K562 (cell line): ENCODE data around the gene TSPAN1. TPM values are rescaled to one million over a fixed set of nuclear protein-coding genes. Genes with fewer than 3 reads are reported as not detected.

ENCODE experiments used
- ATAC-seq: fragments of 200-7000 bp; cut with Tn5 transposase; 3 replicates; pipeline ENCODE4 v1.9.1; 2020; ENCODE audit warnings: moderate library complexity
- BruUV-seq: library from RNA; stranded (reverse); fragments of 400-500 nt; replicated peaks from 2 replicates; lab custom pipeline; 2021; lab: Mats Ljungman, UMichigan
- CTCF ChIA-PET: fragments of 300-600 bp; formaldehyde crosslinking; extraction: SDS; loops from one replicate; lab custom pipeline; 2021; ENCODE audit warnings: low intra/inter-chr PET ratio; lab: Yijun Ruan, JAX
- POLR2A ChIA-PET: fragments of 300-600, 350-650 bp; sonication (Branson Sonifier 250); formaldehyde crosslinking; extraction: SDS; loops from one replicate; lab custom pipeline; 2021; ENCODE audit warnings: antibody characterized with exemption, inconsistent platforms; lab: Yijun Ruan, JAX
- DNase-seq, 4 experiments: peaks; one replicate each; pipeline versions ENCODE4 v3.0.0 to v3.0.0-alpha.2; 2011 to 2018; ENCODE audit warnings: low spot score in 3 of 4, mixed read lengths in 3 of 4; ENCODE audit errors: extremely low read depth in 1 of 4
- FAIRE-seq: peaks from 2 replicates; lab custom pipeline; 2011; peaks lifted over from hg19 to GRCh38; lab: Jason Lieb, UNC
- H2AFZ ChIP-seq: 2 replicates; pipeline ENCODE4 v1.6.0; 2011; ENCODE audit warnings: low read depth, low read length, control low read depth, inconsistent platforms
- H3K27ac ChIP-seq: fragments of 200-600 bp; 3 replicates; pipeline ENCODE4 v1.8.0; 2011; ENCODE audit warnings: low read depth, mild to moderate bottlenecking, control low read depth, inconsistent platforms, low read length, moderate library complexity, mixed read lengths; ENCODE audit errors: extremely low read depth
- H3K27me3 ChIP-seq, 2 experiments: fragments of 300-600 bp in 1 of 2; 2 replicates in 1 of 2; 3 replicates in 1 of 2; pipeline versions ENCODE4 v1.6.0 to v1.8.0; 2011; ENCODE audit warnings: inconsistent platforms in 2 of 2, low read length in 2 of 2, mild to moderate bottlenecking in 1 of 2, mixed read lengths in 1 of 2, moderate library complexity in 1 of 2; ENCODE audit not compliant: control insufficient read depth in 2 of 2, insufficient read depth in 2 of 2
- H3K36me3 ChIP-seq: fragments of 300-600 bp; 3 replicates; pipeline ENCODE4 v1.8.0; 2011; ENCODE audit warnings: mild to moderate bottlenecking, low read length, inconsistent platforms; ENCODE audit not compliant: control insufficient read depth, insufficient read depth
- H3K4me1 ChIP-seq, 2 experiments: fragments of 200-600 bp in 1 of 2; replicated peaks in 1 of 2; 2 replicates in 1 of 2; 3 replicates in 1 of 2; pipeline versions ENCODE4 v1.5.1 to v1.8.0; 2011; ENCODE audit warnings: inconsistent platforms in 2 of 2, low read length in 2 of 2, mild to moderate bottlenecking in 1 of 2, mixed read lengths in 1 of 2, moderate library complexity in 1 of 2; ENCODE audit not compliant: control insufficient read depth in 2 of 2, insufficient read depth in 2 of 2
- H3K4me2 ChIP-seq: 2 replicates; pipeline ENCODE4 v1.6.1; 2011; ENCODE audit warnings: low read length, control low read depth, inconsistent platforms, mixed read lengths; ENCODE audit not compliant: insufficient read depth
- H3K4me3 ChIP-seq: fragments of 200-600 bp; sonication (generic), shearing (Covaris generic); 2 replicates; pipeline ENCODE4 v1.5.1; 2016; ENCODE audit warnings: control low read depth, inconsistent platforms
- H3K79me2 ChIP-seq: fragments of 200-600 bp; 3 replicates; pipeline ENCODE4 v1.8.0; 2011; ENCODE audit warnings: low read length, inconsistent platforms; ENCODE audit not compliant: control insufficient read depth, insufficient read depth
- H3K9ac ChIP-seq, 2 experiments: 2 replicates each; pipeline versions ENCODE4 v1.6.0 to v1.6.1; 2011; ENCODE audit warnings: low read depth in 2 of 2, low read length in 2 of 2, control low read depth in 1 of 2, inconsistent platforms in 1 of 2, mild to moderate bottlenecking in 1 of 2, mixed read lengths in 1 of 2; ENCODE audit not compliant: insufficient read depth in 1 of 2
- H3K9me1 ChIP-seq: one replicate; pipeline ENCODE4 v1.6.0; 2011; ENCODE audit warnings: inconsistent platforms, mild to moderate bottlenecking, low read length, moderate library complexity; ENCODE audit not compliant: control insufficient read depth, insufficient read depth
- H3K9me3 ChIP-seq: replicated peaks from 2 replicates; pipeline ENCODE4 v1.5.1; 2011; ENCODE audit warnings: low read depth, low read length, inconsistent platforms; ENCODE audit not compliant: control insufficient read depth, insufficient read depth
- H4K20me1 ChIP-seq: replicated peaks from 2 replicates; pipeline ENCODE4 v1.6.1; 2011; ENCODE audit warnings: low read length, inconsistent platforms, mixed read lengths; ENCODE audit not compliant: control insufficient read depth, insufficient read depth
- ELK1 ChIP-seq: sonication (generic); formaldehyde crosslinking; IDR thresholded peaks from 2 replicates; pipeline ENCODE4 v1.8.1; 2022; ENCODE audit warnings: missing genetic modification reagents
- FOSL1 ChIP-seq: fragments of 200-800 bp; sonication (Bioruptor generic); conservative IDR thresholded peaks from 2 replicates; pipeline ENCODE4 v1.6.1; 2016; ENCODE audit warnings: missing genetic modification characterization, missing compliant biosample characterization
- KLF13 ChIP-seq: fragments of 450-650 bp; IDR thresholded peaks from 2 replicates; pipeline ENCODE4 v1.6.1; 2016; ENCODE audit warnings: missing genetic modification characterization, low read depth, mild to moderate bottlenecking, missing compliant biosample characterization, moderate library complexity, borderline replicate concordance
- MBD1 ChIP-seq: fragments of 250-450 bp; sonication (Bioruptor Pico); IDR thresholded peaks from 2 replicates; pipeline ENCODE4 v1.8.0; 2022; ENCODE audit warnings: inconsistent platforms
- NR3C1 ChIP-seq: sonication (generic); formaldehyde crosslinking; IDR thresholded peaks from 2 replicates; pipeline ENCODE4 v1.8.1; 2022; ENCODE audit warnings: missing genetic modification reagents
- POLR3A ChIP-seq: IDR thresholded peaks from 2 replicates; pipeline ENCODE4 v1.6.1; 2011; ENCODE audit warnings: borderline replicate concordance, mild to moderate bottlenecking, moderate library complexity; ENCODE audit not compliant: insufficient read length, insufficient read depth; ENCODE audit errors: extremely low read depth
- SFPQ ChIP-seq: fragments of 200-400 bp; formaldehyde crosslinking; IDR thresholded peaks from 2 replicates; pipeline ENCODE4 v1.6.1; 2017; ENCODE audit warnings: mild to moderate bottlenecking, low read depth, low read length, moderate library complexity
- SPI1 ChIP-seq: IDR thresholded peaks from 2 replicates; pipeline ENCODE4 v1.6.1; 2011; ENCODE audit warnings: low read depth, low read length, control low read depth, borderline replicate concordance
- STAT5A ChIP-seq: IDR thresholded peaks from 2 replicates; pipeline ENCODE4 v1.6.1; 2012; ENCODE audit warnings: low read length, inconsistent platforms, borderline replicate concordance
- TAF1 ChIP-seq: IDR thresholded peaks from 2 replicates; pipeline ENCODE4 v1.6.1; 2011; ENCODE audit warnings: mild to moderate bottlenecking, low read length, moderate library complexity; ENCODE audit not compliant: insufficient read depth, control insufficient read depth, severe bottlenecking; ENCODE audit errors: extremely low read depth
- WGBS: fragments of 100-300 bp; shearing (Covaris generic); methylation state at CpG from one replicate; pipeline ENCODE4 v1.1.6; 2016; ENCODE audit warnings: low coverage, mixed read lengths; ENCODE audit not compliant: insufficient coverage; ENCODE audit errors: missing lambda C conversion rate; 5-methylcytosine and 5-hydroxymethylcytosine counted together
- in situ Hi-C: fragments of 300-500 bp; cut with MboI; formaldehyde crosslinking; loops from 4 replicates; pipeline ENCODE4 v1.15.0; 2018; ENCODE audit warnings: inconsistent platforms, mixed read lengths
- intact Hi-C: fragments of 100-400 bp; cut with micrococcal nuclease; formaldehyde crosslinking; loops from 2 replicates; pipeline ENCODE4 v1.14.2; 2022
- polyA plus RNA-seq, 8 experiments: library from polyadenylated mRNA; depleted of rRNA in 4 of 8; stranded (reverse) in 5 of 8; unstranded in 3 of 8; fragments of >200 nt; fragmentation: Nextera tagmentation in 2 of 8; fragmentation: Illumina TruSeq in 1 of 8; extraction: Ambion mirVana in 2 of 8; extraction: Trizol in 1 of 8; gene quantifications; 2 replicates each; pipeline versions ENCODE4 v1.2.1 to v1.2.3, GENCODE V29; 2011 to 2014; ENCODE audit warnings: inconsistent platforms in 1 of 8, missing spikeins in 1 of 8
- total RNA-seq, 7 experiments: library from RNA; depleted of rRNA in 6 of 7; stranded (reverse); fragments of >200 nt in 6 of 7; fragmentation: Illumina TruSeq in 2 of 7; extraction: Trizol in 2 of 7; gene quantifications; 2 replicates each; pipeline versions ENCODE4 v1.2.1 to v1.2.3, GENCODE V29; 2011 to 2021; ENCODE audit warnings: low replicate concordance in 1 of 7

TSPAN1 gene
- total and polyA plus RNA-seq, 9 of the 15 experiments (the other 6 are each of a cell fraction or from before 2014, with no cell fraction given), result 0.58 TPM; not detected in 8

GRCh38 chr1:46197964-46198811 lies 23.3 kb downstream of the TSPAN1 start, which contains the start of gene POMGNT1:
POMGNT1 (minus strand) TSS chr1:46198434; CDS start chr1:46197821, 613 bp downstream.
- Histone ChIP-seq H3K4me1 (peaks cover 24 to 32% of the 10 kb centered on the region in 2 experiments), H3K79me2 (peaks cover 15% of the 10 kb centered on the region), H3K9ac (peak within 1 kb of the TSS; percentile 90 to 100), H2AFZ (peak within 1 kb of the TSS; percentile 98), H3K9me3 (no peaks in the 10 kb centered on the region), H3K4me2 (peak within 1 kb of the TSS; percentile 100), H4K20me1 (no peaks in the 10 kb centered on the region), H3K27me3 (no peaks in the 10 kb centered on the region), H3K27ac (peak within 1 kb of the TSS; percentile 84), H3K4me3 (peak within 1 kb of the TSS; percentile 83), H3K36me3 (peaks cover 37% of the 10 kb centered on the region; the same call in 2 of the 3 replicates), H3K9me1 (no peaks in the 10 kb centered on the region)
- FAIRE-seq (peak; percentile 70), DNase-seq (peak; percentile 83 to 98 (median 96)), ATAC-seq (peak; percentile 89)
- intact Hi-C loops (loop anchor here (2.0 kb wide), 2 partner anchors 17 to 25 kb away; no protein-coding TSS in a partner anchor), in situ Hi-C loops (loop anchor here (25.0 kb wide), 1 partner anchor 561 kb away; no protein-coding TSS in a partner anchor)
- BruUV-seq, result TSS peak; percentile 64
- POLR2A ChIA-PET, result interaction anchor here (0.6 to 2.3 kb wide), 13 partner anchors 7 to 1469 kb away, joined by 3 to 7 read pairs (median 4); partner anchors contain the start of gene PRDX1
- WGBS, result under 1% methylated on average over 18 of the region's 67 CpGs
- CTCF ChIA-PET, result interaction anchor here (0.6 to 1.1 kb wide), 2 partner anchors 152 to 161 kb away, joined by 4 to 6 read pairs; no protein-coding TSS in a partner anchor
- no peak for TF ChIP-seq NR3C1
- TF ChIP-seq SFPQ, result no peak
- TF ChIP-seq STAT5A, result no peak
- no peak for TF ChIP-seq SPI1
- TF ChIP-seq FOSL1 (tag), result no peak
- peak; percentile 53 for TF ChIP-seq TAF1
- TF ChIP-seq MBD1 (CRISPR knock-in tag), result no peak
- peak; percentile 68; the same call in 1 of the 2 replicates for TF ChIP-seq KLF13 (tag)
- no peak for TF ChIP-seq ELK1 (CRISPR knock-in tag)
- no peak for TF ChIP-seq POLR3A
